Suppressor macrophage (primary cell): ENCODE data around the gene OGFRL1.

Source experiments
- DNase-seq, 4 experiments: peaks; one replicate each; pipeline ENCODE4 v3.0.0-alpha.2; 2020 to 2022

The OGFRL1 gene

DNA sequence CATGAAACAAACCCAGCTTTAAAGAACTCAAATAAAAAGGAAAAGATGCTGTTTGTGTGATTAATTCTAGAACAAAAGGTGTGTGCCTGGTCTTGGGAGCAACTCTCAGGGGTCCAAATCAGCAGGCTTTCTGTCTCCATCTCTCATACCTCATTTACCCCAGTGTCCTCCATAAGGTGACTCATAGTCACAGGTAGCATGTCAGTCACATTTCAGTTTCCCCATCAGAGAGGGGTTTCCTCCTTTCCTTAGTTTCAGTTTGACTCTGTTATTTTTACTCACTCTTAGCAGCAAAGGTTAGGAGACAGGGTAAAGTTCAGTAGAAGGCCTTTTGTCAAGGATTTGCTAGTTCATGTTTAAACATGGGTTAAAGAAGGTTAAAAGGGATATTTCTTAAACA lies 46.2 kb downstream of the OGFRL1 start:
- peak; percentile 41 to 72 (median 58) for DNase-seq

DNA sequence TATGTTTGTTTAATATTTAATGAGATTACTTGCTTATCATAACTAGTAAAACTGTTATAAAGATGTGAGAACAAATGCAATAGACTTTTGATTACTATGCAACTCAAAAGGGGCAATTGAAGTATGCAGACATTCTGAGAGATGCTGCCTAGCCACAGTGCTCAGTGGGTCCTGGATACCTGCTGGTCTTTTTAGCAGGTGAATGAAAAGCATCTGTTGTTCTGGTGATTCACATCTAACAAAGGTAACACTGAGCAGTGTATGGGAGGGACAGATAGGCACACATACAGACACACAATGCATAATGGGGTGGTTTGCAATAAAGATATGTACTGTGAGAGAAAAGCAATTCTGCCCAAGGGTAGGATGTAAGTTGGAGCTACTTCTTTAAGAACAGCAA lies 46.9 kb downstream of the OGFRL1 start:
- DNase-seq, result no peak

DNA sequence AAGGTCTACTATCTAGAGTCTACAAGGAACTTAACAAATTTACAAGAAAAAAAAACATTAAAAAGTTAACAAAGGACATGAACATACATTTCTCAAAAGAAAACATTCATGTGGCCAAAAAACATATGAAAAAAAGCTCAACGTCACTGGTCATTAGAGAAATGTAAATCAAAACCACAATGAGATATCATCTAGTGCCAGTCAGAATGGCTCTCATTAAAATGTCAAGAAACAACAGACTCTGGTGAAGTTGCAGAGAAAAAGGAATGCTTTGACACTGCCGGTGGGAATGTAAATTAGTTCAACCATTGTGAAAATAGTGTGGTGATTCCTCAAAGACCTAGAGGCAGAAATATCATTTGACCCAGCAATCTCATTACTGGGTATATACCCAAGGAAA lies 48.3 kb downstream of the OGFRL1 start:
- DNase-seq, result no peak

DNA sequence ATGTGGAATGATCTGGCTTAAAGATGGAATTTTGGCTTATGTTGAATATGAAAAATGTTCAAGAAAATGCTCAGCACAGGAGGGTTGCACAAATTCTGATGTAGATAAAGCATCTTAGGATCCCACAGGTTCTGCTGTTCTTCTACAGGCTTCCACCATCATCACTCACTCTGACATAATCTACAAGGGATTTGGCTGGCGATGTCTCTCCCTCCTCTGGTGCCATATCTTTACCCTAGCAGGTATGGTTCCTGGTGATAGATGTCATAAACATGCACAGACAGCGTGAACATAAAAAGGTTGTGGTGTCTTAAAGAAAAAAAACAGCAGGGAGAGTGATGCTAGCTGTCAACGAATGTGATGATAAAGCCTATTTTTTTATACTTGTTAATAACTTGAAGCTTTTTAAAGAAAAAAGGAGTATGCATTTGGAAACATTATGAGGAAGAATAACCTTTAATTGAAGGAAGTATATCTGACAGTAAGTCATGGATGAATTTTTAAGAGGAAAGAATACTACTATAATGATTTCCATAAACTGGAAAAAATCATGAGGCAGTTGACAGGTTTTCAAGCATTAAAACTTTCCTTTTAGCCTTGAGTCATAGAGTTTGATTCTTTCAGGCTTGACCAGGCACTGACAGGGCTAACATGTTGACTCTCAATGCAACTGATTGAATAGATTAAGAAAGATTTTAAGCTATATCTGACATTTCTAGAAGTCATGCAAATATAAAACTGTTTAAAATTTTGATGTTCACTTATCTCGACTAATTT lies 50.1 kb downstream of the OGFRL1 start:
- DNase-seq, result no peak

DNA sequence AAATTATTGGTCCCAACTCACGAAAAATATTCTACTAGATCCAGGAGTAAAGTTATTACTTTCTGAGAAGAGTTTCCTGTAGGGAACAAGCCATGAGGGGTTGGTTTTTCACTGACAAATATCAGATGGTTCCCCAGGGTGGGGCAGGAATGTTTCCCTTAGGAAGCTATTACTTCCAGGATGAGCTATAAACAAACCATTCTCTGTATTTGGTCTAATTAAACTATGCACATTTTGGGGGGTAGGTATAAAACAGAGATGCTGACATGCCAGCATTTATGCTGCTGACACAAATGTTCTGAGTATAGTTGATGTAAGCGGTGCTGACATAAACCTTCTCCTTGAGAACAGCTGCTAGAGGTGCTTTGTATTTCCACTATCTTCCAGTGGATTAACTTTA lies 54.2 kb downstream of the OGFRL1 start:
- no peak for DNase-seq

DNA sequence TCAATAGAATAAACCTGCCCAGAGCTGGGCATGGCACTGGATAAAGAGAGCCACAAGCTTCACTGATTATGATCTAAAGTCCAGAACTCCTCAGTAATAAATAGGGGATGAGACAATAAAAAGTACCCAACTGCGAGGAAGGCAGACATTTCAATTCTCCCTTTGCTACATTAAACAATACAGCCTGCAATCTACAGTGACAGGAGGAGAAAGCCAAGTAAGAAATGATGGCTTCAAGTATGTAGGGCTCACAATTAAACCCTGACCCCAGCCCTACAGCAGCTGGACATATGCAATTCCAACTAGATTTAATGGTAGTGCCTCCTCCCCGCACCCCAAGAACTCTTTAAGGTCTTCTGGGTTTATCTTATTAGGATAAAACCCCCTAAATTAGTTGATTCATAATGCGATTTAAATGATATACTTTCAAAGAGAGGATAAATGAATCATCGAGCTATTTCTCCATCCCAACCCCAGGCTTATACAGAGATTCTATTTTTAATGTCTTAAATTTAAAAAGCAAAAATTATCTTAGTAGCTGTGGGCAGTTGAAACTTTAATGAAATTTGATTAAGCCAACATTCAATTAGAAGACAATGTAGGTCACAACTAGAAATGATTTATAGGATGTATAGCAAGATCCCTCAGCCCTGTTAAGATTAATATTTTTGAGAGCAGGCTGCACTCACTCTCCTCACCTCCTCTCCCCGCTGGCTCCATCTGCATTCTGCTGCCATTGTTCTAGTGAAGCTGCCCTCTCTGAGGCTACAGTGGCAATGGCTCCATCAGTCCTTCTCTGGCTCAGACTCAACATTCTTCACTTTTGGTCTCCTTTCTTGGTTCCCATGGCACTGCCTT lies 57.1 kb downstream of the OGFRL1 start:
- no peak for DNase-seq

DNA sequence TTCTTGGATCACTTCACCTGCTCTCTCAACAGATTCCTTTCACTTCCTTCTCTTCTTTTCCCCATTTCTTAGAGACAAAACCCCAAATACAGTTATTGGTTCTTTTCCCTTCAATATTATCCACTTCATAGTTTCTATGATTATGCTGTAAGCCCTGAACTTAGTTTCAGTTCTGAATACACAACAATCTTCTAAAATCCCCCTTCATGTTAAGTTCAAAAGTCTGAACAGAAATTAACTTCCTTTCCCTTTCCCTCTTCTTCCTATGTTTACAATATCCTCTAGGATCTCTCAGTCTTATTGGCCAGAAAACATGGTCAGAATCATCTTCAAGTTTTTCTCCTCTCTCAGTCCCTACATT lies 57.7 kb downstream of the OGFRL1 start:
- no peak for DNase-seq

DNA sequence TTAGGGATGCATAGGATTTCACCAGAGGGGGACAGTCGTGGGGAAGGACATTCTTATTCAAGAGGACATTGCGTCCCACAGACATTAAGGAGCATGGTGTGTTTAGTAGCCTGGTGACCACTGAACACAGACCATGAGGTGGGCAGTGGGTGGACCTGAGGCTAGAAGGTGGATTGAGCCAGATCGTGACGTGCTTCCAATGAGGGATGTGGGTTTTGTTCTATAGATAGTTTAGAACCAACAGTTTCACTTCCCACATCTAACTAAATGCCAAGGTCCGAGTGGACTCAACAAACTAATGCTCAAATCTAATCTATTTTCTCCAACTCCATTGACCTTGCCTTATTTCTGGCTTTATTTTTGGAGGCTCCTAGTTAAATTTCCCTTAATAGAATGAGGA lies 58.5 kb downstream of the OGFRL1 start:
- peak; percentile 65 to 84 (median 75) for DNase-seq

DNA sequence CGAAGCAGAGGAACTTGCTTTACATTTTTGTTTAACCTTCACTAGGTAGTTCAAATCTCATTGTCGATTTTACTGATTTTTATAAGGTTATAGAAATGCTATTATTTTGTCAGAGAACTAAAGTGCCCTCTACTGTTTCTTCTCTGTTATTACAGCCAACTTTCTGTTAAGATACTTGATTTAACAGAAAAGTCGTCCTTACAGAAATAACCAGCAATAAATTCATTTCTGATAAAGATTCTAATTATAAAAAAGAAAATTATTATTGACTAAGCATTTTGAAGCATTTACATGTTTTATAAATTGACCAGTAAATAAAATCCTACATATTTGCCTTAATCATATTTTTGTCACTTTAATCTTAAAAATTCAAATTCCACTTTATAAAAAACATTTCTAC lies 60.8 kb downstream of the OGFRL1 start:
- peak in 2 of 4 experiments; percentile 69 to 80 for DNase-seq

DNA sequence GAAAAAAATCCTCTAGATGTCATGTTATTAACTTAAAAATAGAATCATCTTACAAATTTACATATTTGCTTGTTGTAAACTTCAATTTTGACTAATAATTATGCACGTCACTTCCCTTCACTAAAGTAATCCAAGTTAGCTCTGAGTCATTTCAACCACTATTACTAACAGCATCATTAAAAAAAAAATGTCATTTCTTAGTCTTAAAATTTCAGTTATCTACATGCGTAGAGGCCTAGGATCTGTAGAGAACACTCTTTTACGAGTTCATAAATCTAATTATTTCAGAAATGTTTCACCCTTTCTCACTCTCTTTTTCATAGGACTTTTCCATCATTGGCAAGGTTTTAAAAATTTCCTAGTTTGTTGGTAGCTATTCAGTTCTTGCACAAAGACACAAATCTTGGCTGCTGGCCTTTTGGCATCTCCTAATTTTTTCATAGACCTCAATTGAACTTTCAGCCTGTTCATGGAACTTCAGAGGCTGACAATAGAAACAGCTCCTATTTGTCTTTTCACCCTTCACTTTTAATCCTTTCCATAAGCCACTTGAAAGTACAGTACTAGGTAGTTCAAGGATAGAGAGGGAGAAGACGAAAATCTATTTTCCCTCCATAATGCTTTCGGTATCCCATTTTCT lies 61.5 kb downstream of the OGFRL1 start:
- DNase-seq, result peak in 1 of 4 experiments; percentile 15

DNA sequence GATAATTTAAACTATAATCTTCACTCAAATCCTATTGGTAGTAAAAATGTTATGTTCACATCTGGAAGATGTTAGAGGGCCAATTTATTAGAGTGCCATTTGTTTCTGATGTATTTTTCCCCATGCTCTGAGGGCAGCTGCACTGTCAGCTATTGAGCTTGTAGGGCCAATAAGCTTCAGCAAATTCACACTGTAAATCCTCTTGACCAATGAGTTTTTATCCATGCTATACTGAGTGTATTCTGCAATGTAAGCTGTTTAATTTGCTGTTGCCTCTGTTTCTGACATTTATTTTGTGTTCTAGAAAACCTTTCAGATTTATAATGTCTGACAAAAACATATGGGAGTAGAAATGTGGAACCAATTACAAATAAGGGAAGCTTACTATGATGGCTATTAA lies 62.6 kb downstream of the OGFRL1 start:
- no peak for DNase-seq
